Measurements from ENCODE around the gene HEG1.

GRCh38 chr3:125013095-125013494, 42.7 kb downstream of the HEG1 start:
- TF ChIP-seq, protein P1, sequence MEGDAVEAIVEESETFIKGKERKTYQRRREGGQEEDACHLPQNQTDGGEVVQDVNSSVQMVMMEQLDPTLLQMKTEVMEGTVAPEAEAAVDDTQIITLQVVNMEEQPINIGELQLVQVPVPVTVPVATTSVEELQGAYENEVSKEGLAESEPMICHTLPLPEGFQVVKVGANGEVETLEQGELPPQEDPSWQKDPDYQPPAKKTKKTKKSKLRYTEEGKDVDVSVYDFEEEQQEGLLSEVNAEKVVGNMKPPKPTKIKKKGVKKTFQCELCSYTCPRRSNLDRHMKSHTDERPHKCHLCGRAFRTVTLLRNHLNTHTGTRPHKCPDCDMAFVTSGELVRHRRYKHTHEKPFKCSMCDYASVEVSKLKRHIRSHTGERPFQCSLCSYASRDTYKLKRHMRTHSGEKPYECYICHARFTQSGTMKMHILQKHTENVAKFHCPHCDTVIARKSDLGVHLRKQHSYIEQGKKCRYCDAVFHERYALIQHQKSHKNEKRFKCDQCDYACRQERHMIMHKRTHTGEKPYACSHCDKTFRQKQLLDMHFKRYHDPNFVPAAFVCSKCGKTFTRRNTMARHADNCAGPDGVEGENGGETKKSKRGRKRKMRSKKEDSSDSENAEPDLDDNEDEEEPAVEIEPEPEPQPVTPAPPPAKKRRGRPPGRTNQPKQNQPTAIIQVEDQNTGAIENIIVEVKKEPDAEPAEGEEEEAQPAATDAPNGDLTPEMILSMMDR (IDR thresholded peaks at IDR 0.05; ENCODE audit: low read length): no peak
- TF ChIP-seq EZH2 (optimal IDR thresholded peaks at IDR 0.05; ENCODE audit: low read depth, low read length): no peak
